HG03108 (cell line): Measurements from ENCODE around the gene GPRC5B.

ENCODE experiments used
- ATAC-seq: cut with Tn5 transposase; IDR thresholded peaks from one replicate; pipeline ENCODE4 v1.9.1; 2021; ENCODE audit warnings: moderate library complexity; ENCODE audit not compliant: unreplicated experiment

The GPRC5B gene

DNA sequence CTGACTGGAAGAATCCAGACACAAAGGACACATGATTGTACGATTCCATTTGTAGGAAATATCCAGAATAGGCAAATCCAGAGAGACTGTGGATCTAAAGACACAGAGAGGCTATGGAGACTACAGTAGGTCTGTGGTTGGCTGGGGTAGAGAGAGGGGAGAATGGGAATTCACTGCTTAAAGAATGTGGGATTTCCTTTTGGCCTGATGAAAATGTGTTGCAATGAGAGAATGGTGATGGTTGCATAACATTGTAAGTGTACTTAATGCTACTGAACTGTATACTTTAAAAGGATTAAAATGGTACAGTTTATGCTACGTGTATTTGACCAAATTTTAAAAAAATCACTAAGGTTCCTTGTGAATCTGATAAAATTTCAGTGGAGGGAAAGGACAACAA lies 62.1 kb downstream of the GPRC5B start:
- ATAC-seq = no peak

- no peak for ATAC-seq
Measured at GRCh38 chr16:19817875-19818274, 66.8 kb downstream of the GPRC5B start.

- no peak for ATAC-seq
Measured at GRCh38 chr16:19817122-19817521, 67.5 kb downstream of the GPRC5B start.

DNA sequence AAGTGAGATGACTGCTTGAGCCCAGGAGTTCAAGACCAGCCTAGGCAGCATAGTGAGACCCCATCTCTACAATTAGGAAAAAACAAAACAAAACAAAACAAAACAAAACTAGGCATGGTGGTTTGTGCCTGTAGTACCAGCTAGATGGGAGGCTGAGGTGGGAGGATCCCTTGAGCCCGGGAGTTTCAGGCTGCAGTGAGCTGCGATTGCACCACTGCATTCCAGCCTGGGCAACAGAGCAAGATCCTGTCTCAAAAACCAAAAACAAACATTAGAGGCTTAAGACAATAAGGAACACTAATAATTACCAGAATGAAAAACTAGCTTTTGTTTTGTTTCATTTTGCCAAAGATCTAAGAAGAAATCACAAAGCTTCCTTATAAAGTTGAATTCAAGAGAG lies 69.2 kb downstream of the GPRC5B start:
- no peak for ATAC-seq

- no peak for ATAC-seq
Measured at GRCh38 chr16:19812986-19813385, 71.7 kb downstream of the GPRC5B start.

DNA sequence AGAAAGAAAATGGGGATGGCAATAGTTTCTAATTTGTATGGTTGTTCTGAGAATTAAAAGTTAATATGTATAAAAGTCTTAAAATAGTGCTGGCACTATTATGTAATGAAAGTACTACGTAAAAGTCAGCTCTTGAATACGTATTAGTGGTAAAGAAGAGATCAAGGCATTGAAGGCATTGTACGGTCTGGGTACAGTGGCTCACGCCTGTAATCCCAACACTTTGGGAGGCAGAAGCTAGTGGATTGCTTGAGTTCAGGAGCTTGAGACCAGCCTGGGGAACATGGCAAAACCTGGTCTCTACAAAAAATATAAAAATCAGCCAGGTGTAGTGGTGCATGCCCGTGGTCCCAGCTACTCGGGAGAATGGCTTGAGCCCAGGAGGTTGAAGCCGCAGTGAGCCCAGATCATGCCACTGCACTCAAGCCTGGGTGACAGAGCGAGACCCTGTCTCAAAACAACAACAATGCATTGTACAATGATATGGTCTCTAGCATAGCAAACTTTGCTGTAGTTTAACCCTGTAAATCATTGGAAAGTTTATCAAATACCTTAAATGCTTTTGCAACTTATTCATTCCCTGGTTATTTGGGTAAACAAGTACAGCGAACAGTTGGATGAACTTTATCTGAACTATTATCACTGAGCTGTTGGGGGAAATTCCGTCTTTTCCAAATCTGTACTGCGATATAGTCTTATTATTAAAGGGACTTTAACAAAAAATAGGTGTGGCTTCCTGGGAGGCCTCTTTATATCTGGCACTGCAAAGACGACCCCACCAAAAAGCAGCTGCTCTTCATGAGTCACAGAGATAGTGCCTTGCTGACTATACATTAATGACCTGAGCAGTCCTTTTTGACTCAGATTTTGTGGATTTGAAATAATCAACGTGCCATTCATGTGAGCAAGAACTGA lies 73.6 kb downstream of the GPRC5B start:
- ATAC-seq = no peak

DNA sequence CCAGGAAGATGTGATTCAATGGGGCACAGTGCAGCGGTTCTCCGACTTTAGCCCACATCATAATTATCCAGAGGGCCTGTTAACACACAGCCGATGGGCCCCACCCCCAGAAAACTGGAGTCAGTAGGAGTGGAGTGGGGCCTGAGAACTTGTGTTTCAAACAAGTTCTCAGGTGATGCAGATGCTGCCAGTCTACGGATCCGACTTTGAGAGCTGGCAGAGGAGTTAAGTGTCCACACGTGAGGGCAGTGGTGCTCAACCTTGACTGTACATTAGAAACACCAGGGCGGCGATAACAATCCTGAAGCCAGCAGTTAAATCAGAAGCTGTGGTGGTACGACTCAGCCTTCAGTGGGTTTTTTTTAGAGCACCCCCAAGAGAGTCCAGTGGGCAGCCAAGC lies 75.0 kb downstream of the GPRC5B start:
- ATAC-seq = no peak

DNA sequence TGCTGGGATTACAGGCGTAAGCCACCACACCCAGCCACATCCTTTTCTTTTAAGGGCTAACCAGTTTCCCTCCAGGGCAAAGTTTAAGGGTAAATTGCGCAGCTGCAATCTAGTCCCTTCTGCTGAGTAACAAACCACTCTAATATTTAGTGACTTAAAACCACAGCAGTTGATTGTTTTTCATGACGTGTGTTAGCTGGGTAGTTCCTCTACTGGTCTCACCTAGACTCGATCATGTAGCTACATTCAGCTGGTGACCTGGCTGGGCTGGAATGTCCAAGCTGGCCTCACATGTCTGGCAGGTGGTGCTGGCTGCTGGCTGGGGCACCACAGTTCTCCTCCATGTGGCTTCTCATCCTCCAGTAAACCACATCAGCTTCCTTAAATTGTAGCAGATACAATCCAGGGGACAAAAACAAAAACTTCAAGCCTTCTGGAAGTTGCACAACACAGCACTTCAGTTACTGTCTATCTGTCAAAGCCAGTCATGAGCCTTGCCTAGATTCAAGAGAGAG lies 75.5 kb downstream of the GPRC5B start:
- no peak for ATAC-seq

DNA sequence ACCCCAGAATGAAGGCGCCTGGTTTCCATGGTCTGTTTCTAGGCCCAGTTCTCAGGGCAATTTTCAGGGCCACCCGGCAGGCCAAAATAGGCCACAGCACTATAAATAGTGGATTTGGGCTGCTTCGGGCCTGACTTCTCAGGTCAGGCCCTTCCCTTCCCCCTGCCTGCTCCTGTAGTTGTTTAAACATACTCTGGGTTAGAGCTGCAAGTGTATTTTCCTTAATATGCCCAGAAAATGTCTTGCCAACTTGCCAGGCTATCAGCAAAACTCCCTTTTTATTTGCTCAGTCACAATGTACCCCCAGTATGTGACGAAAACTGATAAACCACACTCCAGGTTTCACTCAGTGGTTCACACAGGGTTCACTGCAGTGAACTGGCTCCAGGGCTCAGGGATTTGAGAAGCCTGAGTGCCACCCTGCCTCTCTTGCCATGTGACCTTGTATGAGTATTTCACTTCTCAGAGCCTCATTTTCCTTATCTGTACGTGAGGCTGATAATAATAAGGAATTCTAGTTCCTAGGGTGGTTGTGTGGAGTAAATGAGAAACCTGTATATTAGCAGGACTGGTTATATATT lies 76.5 kb downstream of the GPRC5B start:
- ATAC-seq = peak; percentile 86
